ENCODE data around the gene HINT1.

DNA sequence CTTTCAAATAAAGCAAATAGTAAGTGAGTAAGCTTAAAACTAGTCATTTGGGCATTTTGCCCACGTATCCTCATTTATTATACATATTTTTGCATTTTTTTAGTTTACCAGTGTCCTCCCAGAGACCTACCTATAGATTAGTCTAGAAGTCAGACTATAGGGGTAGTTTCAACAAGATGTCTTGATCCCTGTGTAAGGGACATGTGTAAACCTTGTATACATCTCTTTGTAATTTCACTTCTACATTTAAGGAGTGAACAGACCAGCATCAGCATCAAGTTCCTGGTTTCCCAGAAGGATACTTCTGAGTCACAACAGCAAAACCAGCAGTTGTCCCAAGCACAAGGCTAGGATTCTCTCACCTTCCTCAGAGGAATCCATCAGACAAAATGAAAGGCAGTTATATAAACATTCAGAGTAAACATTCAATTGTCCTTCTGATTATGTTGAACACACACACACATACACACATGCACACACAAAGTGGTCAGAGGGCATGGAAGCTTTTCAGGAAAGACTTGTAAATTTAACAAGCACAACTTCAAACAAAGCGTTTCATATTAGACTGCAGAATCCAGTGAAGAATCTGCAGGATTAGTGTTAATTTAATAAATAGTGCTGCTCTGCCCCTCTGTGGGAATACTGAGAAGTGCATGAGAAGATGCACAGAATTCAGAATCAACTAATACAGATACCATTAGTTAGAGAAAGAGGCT, 55.4 kb downstream of the HINT1 start:
- TF ChIP-seq CTCF (IDR thresholded peaks at IDR 0.05; ENCODE audit: poor library complexity) (peak; percentile 82), EZH2 (IDR thresholded peaks at IDR 0.05; ENCODE audit: borderline replicate concordance) (no peak), EZH2phosphoT487 (IDR thresholded peaks at IDR 0.05; ENCODE audit: low read depth, severe bottlenecking, unreplicated experiment) (no peak)

Measured in hepatocyte (in vitro differentiated cells).